GM12891 (cell line): ENCODE results near the gene LHX3.

Experiments used
- DNase-seq: peaks from one replicate; pipeline ENCODE4 v3.0.0; 2011; ENCODE audit warnings: low spot score; ENCODE audit not compliant: insufficient read length
- FAIRE-seq: peaks from 2 replicates; lab custom pipeline; 2011; peaks lifted over from hg19 to GRCh38; lab: Jason Lieb, UNC
- PAX5 ChIP-seq: IDR thresholded peaks from 2 replicates; pipeline ENCODE4 v1.6.1; 2011; ENCODE audit warnings: low read length, moderate library complexity, mild to moderate bottlenecking; ENCODE audit not compliant: insufficient read depth, severe bottlenecking
- POLR2A ChIP-seq: IDR thresholded peaks from 2 replicates; pipeline ENCODE4 v1.6.1; 2011; ENCODE audit warnings: low read depth, low read length, control low read depth
- POLR2AphosphoS5 ChIP-seq: IDR thresholded peaks from 2 replicates; pipeline ENCODE4 v1.6.1; 2011; ENCODE audit warnings: low read depth, low read length, control low read depth
- POU2F2 ChIP-seq: IDR thresholded peaks from 2 replicates; pipeline ENCODE4 v1.6.1; 2011; ENCODE audit warnings: low read depth, mild to moderate bottlenecking, control low read depth, low read length, moderate library complexity
- SPI1 ChIP-seq: IDR thresholded peaks from 2 replicates; pipeline ENCODE4 v1.6.1; 2011; ENCODE audit warnings: low read depth, low read length, control low read depth
- TAF1 ChIP-seq: IDR thresholded peaks from 2 replicates; pipeline ENCODE4 v1.6.1; 2011; ENCODE audit warnings: low read depth, low read length, control low read depth

Gene LHX3

DNA sequence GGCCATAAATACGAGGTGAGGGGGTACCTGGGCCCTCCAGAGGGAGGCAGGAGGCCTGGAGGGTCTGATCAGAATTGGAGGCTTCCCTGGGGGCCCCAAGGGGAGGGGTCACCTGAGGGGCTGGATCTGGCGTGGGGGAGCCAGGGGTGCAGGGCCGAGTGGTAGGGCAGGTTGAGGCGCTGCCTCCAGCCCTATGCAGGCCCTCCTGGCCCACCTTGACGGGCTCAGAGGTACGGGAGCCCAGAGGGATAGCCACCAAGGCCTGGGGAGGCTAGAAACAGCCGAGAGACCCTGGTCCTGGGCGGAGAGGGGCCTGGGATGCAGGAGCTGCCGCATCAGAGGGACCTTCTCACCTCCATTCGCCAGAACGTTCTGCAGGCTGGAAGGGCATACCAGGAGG lies 24.3 kb downstream of the LHX3 start:
- TF ChIP-seq TAF1 (no peak), POLR2AphosphoS5 (no peak), SPI1 (no peak), POLR2A (no peak), POU2F2 (no peak), PAX5 (no peak)
- DNase-seq: no peak
- no peak for FAIRE-seq

DNA sequence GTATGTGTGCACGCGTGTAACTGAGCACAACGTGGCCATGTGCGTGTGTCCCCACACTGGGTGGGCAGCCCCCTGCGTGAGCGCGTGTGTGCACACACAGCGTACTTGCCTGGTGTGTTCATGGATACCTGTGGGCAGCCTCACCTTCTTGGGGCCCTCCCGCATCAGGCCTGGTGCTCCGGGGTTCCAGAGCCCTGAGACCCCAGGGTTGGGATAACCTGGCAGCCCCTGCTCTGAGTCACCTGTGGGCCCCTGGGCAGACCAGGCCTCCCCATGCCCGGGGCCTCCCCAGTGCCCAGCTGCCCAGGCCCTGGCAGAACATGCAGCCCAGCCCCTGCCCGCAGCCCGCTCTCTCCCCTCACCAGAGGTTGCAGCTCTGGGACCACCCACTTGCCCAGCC lies 25.2 kb downstream of the LHX3 start:
- no peak for DNase-seq
- FAIRE-seq: no peak
- TF ChIP-seq SPI1 (no peak), PAX5 (no peak), POLR2A (no peak), POU2F2 (no peak), POLR2AphosphoS5 (no peak), TAF1 (no peak)

DNA sequence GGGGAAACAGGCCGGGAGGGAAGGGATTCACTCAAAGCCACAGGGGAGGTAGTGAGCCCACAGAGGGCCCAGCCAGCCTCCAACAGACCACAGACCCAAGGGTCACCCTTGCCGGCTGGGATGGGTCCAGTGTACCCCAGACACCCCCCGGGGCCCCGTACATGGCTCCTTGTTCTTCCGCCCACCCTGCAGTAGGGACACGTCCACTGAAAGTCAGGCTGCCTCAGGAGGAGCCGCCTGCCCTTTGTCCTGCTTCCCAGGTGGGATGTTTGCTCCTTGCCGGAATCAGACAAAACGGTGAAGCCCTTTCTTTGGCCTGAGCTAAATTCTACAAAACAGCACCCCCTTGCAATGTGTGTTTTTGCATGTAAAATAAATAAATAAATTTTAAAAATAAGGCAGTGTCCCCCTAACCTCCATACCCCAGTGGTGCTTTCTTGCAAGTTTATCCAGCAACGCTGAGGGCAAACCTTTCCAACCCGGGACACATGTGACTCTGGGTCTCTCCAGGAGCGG lies 25.8 kb downstream of the LHX3 start:
- DNase-seq: no peak
- TF ChIP-seq POU2F2: no peak
- no peak for TF ChIP-seq PAX5
- TF ChIP-seq POLR2A: no peak
- TF ChIP-seq SPI1: no peak
- TF ChIP-seq POLR2AphosphoS5: no peak
- TF ChIP-seq TAF1: no peak
- FAIRE-seq: no peak

DNA sequence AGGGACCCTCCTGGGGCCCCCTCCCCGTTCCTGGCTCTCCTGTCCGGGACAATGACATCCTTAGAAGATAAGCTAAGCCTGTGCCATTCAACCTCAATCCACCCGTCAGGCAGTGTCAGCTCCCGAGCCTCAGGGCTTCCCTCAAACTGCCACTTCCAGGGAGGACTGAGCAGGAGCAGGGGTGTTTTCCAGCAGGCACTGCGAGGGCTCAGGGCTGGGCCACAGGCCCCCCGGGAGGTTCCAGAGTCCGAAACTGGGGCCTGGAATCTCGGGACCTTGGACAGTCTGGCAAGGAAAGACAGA lies 26.2 kb downstream of the LHX3 start:
- no peak for FAIRE-seq
- no peak for TF ChIP-seq POU2F2
- TF ChIP-seq PAX5: no peak
- no peak for TF ChIP-seq SPI1
- TF ChIP-seq POLR2AphosphoS5: no peak
- no peak for TF ChIP-seq POLR2A
- no peak for TF ChIP-seq TAF1

DNA sequence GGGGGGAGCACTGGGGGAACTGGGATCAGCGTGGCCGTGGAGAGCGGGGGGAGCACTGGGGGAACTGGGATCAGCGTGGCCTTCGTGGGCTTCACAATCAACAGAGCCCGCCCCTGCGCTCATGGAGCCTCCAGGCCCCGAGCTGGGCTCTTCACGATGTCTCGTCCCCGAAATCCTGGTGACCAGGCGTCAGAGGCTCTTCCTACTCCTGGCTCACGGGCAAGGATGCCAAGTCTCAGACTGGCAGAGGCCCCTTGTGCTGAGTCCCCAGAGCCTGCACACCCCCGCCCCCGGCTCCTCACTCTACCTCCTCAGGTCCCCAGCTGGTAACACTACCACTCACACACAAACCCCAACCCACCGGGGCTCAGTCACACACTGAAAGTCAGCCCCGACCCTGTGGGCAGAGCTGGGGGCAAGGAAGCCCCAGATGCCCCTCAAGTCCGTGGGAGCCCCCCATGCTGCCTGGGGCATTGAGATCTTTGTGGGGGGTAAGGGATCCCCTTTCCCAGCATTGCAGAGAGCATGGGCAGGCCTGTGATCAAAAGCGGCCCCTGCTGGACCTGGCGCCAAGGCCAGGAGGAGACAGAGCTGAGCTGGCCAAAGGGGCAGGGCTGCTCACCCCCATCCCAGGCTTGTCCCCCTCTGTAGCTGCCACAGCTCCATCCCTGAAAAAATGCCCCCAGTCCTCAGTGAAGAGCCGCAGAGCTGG lies 26.7 kb downstream of the LHX3 start:
- no peak for TF ChIP-seq SPI1
- TF ChIP-seq POLR2AphosphoS5: no peak
- no peak for TF ChIP-seq TAF1
- no peak for TF ChIP-seq POU2F2
- TF ChIP-seq PAX5: no peak
- TF ChIP-seq POLR2A: no peak
- FAIRE-seq: no peak
- no peak for DNase-seq

More for the DNA sequence above, 26.2 kb downstream of the LHX3 start:
- DNase-seq: no peak

DNA sequence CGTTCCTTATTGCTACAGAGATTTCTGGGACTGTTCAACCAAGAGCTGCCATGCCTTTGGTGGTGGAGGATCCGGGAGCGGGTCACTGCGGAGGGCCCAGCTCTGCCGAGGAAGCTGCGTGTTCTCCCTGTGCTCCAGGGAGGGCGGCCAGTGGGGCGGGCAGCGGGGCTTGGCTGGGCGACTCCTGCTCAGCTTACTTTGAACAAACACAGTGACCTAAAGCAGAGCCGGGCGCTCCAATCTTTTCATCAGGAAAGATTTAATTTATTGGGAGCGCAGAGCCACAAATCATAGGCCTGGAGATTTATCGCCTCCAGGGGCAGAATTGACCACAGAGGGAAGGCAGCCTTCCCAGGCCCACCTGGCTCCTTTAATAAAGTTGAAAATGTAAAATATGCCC lies 27.7 kb downstream of the LHX3 start:
- FAIRE-seq (no peak), DNase-seq (no peak)
- TF ChIP-seq SPI1 (no peak), TAF1 (no peak)

DNA sequence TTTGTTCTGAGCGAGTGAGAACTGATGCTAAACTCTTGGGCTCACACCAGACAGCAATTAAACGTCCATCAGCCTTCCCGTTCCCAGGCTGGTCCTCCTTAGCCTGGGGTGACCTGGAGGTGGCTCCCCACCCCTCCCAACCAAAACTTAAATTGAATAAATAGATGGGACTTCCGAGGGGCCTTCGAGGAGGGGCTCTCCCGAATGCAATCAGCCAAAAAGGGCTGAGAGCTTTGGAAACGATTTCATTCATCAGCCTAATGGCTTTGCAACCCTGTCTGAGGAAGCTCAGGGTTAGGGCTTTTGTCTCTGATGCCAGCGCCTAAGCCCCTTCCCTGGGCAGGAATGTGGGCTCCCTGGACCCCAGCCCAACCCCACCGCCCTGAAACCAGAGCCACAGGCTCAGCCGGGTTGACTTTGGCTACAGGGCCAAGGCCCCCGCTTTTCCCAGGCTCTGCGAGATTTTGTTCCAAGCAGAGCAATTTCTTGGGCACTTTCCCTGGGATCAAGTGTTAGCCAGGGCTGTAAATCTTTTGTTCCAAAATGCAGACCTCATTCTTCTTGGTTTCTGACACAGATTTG lies 29.2 kb downstream of the LHX3 start:
- no peak for DNase-seq
- TF ChIP-seq TAF1: no peak
- no peak for TF ChIP-seq POLR2AphosphoS5
- no peak for TF ChIP-seq SPI1
- TF ChIP-seq POU2F2: no peak
- no peak for TF ChIP-seq PAX5
- no peak for TF ChIP-seq POLR2A
- no peak for FAIRE-seq

DNA sequence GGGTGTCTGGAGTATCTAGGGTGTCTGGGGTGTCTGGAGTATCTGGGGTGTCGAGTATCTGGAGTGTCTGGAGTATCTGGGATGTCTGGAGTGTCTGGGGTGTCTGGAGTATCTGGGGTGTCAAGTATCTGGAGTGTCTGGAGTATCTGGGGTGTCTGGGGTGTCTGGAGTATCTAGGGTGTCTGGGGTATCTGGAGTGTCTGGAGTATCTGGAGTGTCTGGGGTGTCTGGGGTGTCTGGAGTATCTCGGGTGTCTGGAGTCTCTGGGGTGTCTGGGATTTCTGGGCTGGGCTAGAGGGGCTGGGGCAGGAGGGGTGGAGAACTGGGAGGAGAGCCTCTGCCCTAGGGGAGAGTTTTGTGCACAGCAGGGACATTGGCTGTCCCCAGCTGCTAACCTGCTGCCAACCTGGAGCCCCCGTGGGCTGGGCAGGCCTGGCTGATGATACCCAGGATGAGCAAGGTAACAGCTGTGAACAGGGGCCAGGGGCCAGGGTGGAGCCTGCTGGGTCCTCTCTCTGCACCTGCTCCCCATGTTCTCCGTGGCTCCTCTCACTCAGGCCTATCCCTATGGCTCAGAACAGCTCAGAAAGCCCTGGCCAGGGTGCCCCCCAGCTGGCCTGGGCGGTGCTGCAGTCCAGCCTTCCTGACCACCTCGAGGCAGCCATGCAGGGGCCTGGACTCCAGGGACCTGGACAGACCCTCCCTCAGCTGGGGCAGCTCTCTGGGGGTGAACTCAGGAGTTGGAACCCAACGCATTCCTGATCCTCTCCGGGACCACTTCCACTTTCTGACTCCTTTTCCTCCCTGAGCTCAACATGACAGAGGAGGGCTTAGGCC lies 29.9 kb downstream of the LHX3 start:
- FAIRE-seq (no peak), DNase-seq (no peak)
- no peak for TF ChIP-seq TAF1
- no peak for TF ChIP-seq POLR2AphosphoS5
- no peak for TF ChIP-seq POLR2A
- TF ChIP-seq SPI1: no peak
- no peak for TF ChIP-seq POU2F2
- TF ChIP-seq PAX5: no peak
